ENCODE measurements around the gene BTBD9. TPM values are rescaled to one million over a fixed set of nuclear protein-coding genes. Genes with fewer than 3 reads are reported as not detected.

The BTBD9 gene
- total and polyA plus RNA-seq, 2 of the 13 experiments (the other 11 are each of a cell fraction or from before 2014, with no cell fraction given) = 1.2 to 3.0 TPM

GRCh38 chr6:38194282-38194572 lies 445.5 kb downstream of the BTBD9 start (continued):
- no peak for TF ChIP-seq ARID3A (IDR thresholded peaks at IDR 0.05; ENCODE audit: low read depth, low read length)

- no peak overlapping the region for H3K9ac ChIP-seq (ENCODE audit: insufficient read depth, low read depth, low read length)
- no peaks in the 10 kb centered on the region for H3K27me3 ChIP-seq (ENCODE audit: control insufficient read depth in 1 of 2, insufficient read depth in 2 of 2, low read length in 2 of 2)
- intact Hi-C loops (cut with micrococcal nuclease; ENCODE audit: unreplicated experiment) (no loop called here), in situ Hi-C loops (cut with HindIII; ENCODE audit: extremely low pct_ligation_motif_present, low pct_unique_long_range_greater_than_20kb) (no loop called here)
- ATAC-seq (no peak; the same call in 1 of the 3 replicates), FAIRE-seq (no peak), DNase-seq (ENCODE audit: low spot score) (no peak)
- no peak overlapping the region for H3K4me2 ChIP-seq (ENCODE audit: low read depth, low read length)
- no peak overlapping the region for H3K27ac ChIP-seq (ENCODE audit: extremely low read length, insufficient read depth, low read length)
- BruUV-seq (replicated peaks) = no TSS peak
- no peaks in the 10 kb centered on the region for H3K9me3 ChIP-seq (ENCODE audit: low read length)
- 59% methylated on average over 9 of the region's 9 CpGs for WGBS (ENCODE audit: low lambda C conversion rate)
- no peak overlapping the region for H3K4me3 ChIP-seq (replicated peaks in 1 of 3; ENCODE audit: insufficient read depth in 1 of 3, low read depth in 2 of 3, low read length in 3 of 3)
- no peak overlapping the region for H2AFZ ChIP-seq (ENCODE audit: low read length)
- no peaks in the 10 kb centered on the region for H3K79me2 ChIP-seq (ENCODE audit: insufficient read depth, low read length)
- ChIA-PET CTCF (ENCODE audit: low intra/inter-chr PET ratio, low total read pairs) (no interaction called here), POLR2A (no interaction called here)
- no peaks in the 10 kb centered on the region for H4K20me1 ChIP-seq (ENCODE audit: insufficient read depth, low read length)
- no peaks in the 10 kb centered on the region for H3K4me1 ChIP-seq (ENCODE audit: insufficient read depth, low read length)
- H3K36me3 ChIP-seq (replicated peaks in 1 of 2; ENCODE audit: control insufficient read depth in 1 of 2, insufficient read depth in 2 of 2, low read length in 2 of 2) = no peaks in the 10 kb centered on the region
- TF ChIP-seq ZBTB3 (CRISPR knock-in tag; IDR thresholded peaks at IDR 0.05; ENCODE audit: borderline replicate concordance, low read depth) = no peak
- no peak for TF ChIP-seq ZNF101 (CRISPR knock-in tag; IDR thresholded peaks at IDR 0.05; ENCODE audit: borderline replicate concordance, low read depth)
- no peak for TF ChIP-seq SMAD3 (CRISPR knock-in tag; IDR thresholded peaks at IDR 0.05)
- TF ChIP-seq DRAP1 (CRISPR knock-in tag; IDR thresholded peaks at IDR 0.05) = no peak
- TF ChIP-seq ZNF503 (CRISPR knock-in tag; IDR thresholded peaks at IDR 0.05) = no peak
- TF ChIP-seq ZNF382 (CRISPR knock-in tag; IDR thresholded peaks at IDR 0.05; ENCODE audit: borderline replicate concordance) = no peak
- no peak for TF ChIP-seq MYC (CRISPR knock-in tag; IDR thresholded peaks at IDR 0.05; ENCODE audit: borderline replicate concordance)
- TF ChIP-seq ZNF333 (CRISPR knock-in tag; IDR thresholded peaks at IDR 0.05; ENCODE audit: borderline replicate concordance) = no peak
- TF ChIP-seq ZNF3 (CRISPR knock-in tag; IDR thresholded peaks at IDR 0.05) = no peak
- TF ChIP-seq PLSCR1 (CRISPR knock-in tag; IDR thresholded peaks at IDR 0.05; ENCODE audit: borderline replicate concordance) = no peak
- TF ChIP-seq NRL (CRISPR knock-in tag; IDR thresholded peaks at IDR 0.05; ENCODE audit: borderline replicate concordance) = no peak
- TF ChIP-seq ZNF260 (CRISPR knock-in tag; IDR thresholded peaks at IDR 0.05; ENCODE audit: borderline replicate concordance, low read depth) = no peak
- TF ChIP-seq EP300 (IDR thresholded peaks at IDR 0.05; ENCODE audit: low read depth in 2 of 2, low read length in 2 of 2) = no peak
- TF ChIP-seq EP300 (CRISPR knock-in tag; IDR thresholded peaks at IDR 0.05; ENCODE audit: borderline replicate concordance) = no peak
- TF ChIP-seq CEBPG (CRISPR knock-in tag; IDR thresholded peaks at IDR 0.05) = no peak
- TF ChIP-seq CREB1 (IDR thresholded peaks at IDR 0.05) = no peak
- TF ChIP-seq CREB1 (CRISPR knock-in tag; IDR thresholded peaks at IDR 0.05) = no peak
Observed at GRCh38 chr6:38193481-38194281, 446.0 kb downstream of the BTBD9 start.
